ENCODE data around the gene SULT1E1.
"Not testable (repeated sequence)": the region's sequence is repeated elsewhere in the genome, so short reads cannot be mapped to it uniquely, and the experiment has no call there.

The SULT1E1 gene

GRCh38 chr4:69843301-69843700 is 16.6 kb downstream of the SULT1E1 start:
- DNase-seq (ENCODE audit: low spot score) = no peak

GRCh38 chr4:69838977-69839376 is 21.0 kb downstream of the SULT1E1 start:
- no peak for DNase-seq (ENCODE audit: low spot score)

GRCh38 chr4:69836287-69836686 is 23.7 kb downstream of the SULT1E1 start:
- no peak for DNase-seq (ENCODE audit: low spot score)

DNA sequence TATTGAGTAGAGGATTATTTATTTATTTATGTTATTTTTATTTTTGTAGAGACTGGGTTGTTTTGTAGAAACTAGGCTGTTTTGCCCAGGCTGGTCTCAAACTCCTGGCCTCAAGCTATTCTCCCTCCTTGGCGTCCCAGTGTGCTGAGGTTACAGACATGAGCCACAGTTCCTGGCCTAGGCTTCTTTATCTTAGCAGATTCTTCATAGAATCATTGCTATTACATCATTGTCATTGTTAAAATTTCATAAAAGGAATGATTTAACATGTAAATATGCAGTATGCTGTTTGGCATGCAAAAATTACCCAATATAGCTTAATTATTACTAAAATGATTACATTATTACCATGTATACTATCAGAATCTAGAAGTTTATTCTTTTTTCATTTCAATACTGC is 24.2 kb downstream of the SULT1E1 start:
- DNase-seq (ENCODE audit: low spot score) = no peak

- DNase-seq (ENCODE audit: low spot score) = no peak
These were observed 26.7 kb downstream of the SULT1E1 start for GRCh38 chr4:69833251-69833650.

DNA sequence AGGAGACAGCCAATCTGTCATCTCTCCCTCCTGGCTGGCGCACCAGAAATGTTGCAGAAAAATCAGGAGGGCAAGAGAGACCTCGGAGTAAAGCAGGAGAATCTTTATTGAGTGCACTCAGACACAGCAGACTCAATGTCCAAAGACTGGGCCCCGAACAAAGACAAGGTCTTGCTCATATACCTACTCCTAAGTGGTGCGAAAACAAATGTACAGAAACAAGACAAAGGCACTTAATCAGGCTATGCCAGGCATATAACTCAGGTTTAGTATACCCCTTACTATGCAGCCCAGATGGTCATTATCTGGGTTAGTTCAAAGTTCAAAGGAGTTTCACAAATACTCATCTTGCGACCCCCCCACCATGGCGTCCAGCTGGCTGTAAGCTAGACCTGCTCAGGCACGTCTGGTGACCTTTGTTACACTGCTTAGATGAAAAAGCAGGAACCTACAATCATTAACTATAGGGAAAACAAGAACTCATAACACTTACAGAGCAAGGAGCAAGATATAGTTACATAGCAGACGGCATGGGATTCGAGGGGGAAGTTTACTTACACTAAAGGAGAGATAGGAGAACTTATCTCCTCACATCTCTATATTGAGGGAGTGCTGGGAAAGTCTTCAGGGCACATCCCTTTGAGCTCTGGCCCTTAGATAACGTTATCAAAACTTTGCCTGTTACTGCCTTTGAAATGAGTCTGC is 27.5 kb downstream of the SULT1E1 start:
- no peak for DNase-seq (ENCODE audit: low spot score)

GRCh38 chr4:69831646-69832325 is 28.2 kb downstream of the SULT1E1 start:
- no peak for DNase-seq (ENCODE audit: low spot score)

DNA sequence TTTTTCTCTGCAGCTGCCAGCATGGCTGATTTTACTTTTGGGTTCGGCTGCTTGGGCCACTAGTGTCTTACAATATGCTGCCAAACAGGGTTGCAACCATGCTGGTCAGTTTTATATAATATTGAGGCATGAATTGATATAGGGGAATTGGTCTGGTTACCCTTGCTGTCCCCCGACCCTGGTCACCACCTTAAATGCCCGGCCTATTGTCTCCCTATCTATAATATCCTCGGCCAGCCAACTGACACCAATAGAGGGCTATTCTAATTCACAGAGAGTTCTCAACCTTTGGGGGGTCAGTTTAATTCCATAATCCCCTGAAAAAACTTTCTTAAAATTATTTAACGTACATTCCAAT is 28.7 kb downstream of the SULT1E1 start:
- DNase-seq (ENCODE audit: low spot score) = no peak

- DNase-seq (ENCODE audit: low spot score) = no peak
These were observed 29.2 kb downstream of the SULT1E1 start for GRCh38 chr4:69830560-69831269.

DNA sequence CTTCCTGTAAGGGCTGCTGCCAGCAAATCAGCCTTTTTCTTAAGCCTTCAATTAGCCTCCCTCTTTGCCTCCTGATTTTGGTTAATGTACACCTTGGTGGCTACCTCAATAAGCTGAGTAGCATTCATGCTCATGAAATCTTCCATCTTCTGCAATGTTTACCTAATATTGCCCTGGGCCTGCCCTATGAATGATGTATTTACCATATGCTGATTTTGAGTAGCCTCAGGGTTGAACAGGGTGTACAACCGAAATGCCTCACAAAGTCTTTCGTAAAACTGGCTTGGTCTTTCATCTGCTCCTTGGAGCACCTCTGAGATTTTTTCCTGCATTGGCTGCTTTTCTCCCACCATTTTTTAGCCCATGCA is 29.8 kb downstream of the SULT1E1 start:
- no peak for DNase-seq (ENCODE audit: low spot score)

- DNase-seq (ENCODE audit: low spot score) = no peak
These were observed 30.3 kb downstream of the SULT1E1 start for GRCh38 chr4:69829678-69830077.

GRCh38 chr4:69828828-69829227 is 31.1 kb downstream of the SULT1E1 start:
- no peak for DNase-seq (ENCODE audit: low spot score)

DNA sequence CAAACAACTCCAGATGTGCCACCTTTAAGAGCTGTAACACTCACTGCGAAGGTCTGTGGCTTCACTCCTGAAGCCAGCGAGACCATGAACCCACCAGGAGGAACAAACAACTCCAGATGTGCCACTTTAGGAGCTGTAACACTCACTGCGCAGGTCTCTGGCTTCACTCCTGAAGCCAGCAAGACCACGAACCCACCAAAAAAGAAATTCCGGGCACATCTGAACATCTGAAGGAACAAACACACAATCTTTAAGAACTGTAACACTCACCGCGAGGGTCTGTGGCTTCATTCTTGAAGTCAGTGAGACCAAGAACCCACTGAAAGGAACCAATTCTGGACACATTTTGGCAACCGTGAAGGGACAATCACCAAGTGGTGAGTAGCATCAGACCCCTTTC is 34.9 kb downstream of the SULT1E1 start:
- DNase-seq (ENCODE audit: low spot score) = not testable (repeated sequence)

GRCh38 chr4:69823481-69824186 is 36.3 kb downstream of the SULT1E1 start:
- no peak for DNase-seq (ENCODE audit: low spot score)

GRCh38 chr4:69823048-69823447 is 36.9 kb downstream of the SULT1E1 start:
- DNase-seq (ENCODE audit: low spot score) = no peak

- DNase-seq (ENCODE audit: low spot score) = no peak
These were observed 37.7 kb downstream of the SULT1E1 start for GRCh38 chr4:69822198-69822597.

DNA sequence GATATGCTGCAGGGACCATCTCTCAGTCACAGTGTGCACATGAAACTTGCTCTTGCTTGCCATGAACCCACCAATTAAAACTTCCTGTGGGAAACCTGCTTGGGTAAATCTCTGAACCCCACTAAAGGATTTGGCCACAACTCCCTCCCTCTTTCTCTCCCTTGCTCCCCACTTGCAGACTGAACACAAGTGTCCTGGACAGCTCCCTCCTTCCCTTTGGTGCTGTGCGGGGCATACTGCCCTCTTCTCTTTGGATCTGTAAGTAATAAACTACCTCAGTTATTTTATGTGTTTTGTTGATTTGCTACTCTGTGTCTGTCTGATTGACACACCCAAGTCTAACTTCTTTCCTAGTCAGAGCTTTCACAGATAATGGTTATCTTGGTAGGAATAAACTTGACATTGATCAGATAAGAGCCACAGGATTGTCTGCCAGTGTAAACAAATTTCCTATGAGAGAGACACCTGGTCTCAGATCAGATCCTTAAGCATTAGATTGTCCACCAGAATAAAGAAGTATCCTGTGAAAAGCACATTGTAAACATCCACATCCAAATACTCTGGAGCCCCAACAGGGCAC is 41.8 kb downstream of the SULT1E1 start:
- no peak for DNase-seq (ENCODE audit: low spot score)

- DNase-seq (ENCODE audit: low spot score) = no peak
These were observed 43.7 kb downstream of the SULT1E1 start for GRCh38 chr4:69816236-69816635.

- no peak for DNase-seq (ENCODE audit: low spot score)
These were observed 46.3 kb downstream of the SULT1E1 start for GRCh38 chr4:69813628-69814027.

- DNase-seq (ENCODE audit: low spot score) = no peak
These were observed 48.8 kb downstream of the SULT1E1 start for GRCh38 chr4:69811166-69811565.

GRCh38 chr4:69800599-69800998 is 59.3 kb downstream of the SULT1E1 start:
- DNase-seq (ENCODE audit: low spot score) = no peak

DNA sequence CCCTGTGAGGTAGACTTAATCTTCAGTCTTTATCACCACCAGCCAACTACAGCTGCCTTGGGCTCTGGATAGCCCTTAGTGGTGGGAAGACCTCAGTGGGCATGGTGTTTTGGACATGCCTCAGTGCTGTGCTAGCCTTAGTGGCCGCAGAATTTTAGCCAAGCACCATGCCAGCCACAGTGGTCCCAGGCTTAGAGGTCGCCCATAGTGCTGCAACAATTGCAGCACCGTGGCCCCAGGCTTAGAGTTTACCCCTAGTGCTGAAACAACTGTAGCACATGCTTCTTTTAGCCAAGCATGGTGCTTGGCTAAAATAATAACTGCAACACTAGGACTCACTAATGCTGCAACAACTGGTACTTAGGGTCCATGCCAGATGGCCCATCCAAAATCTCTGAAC is 60.6 kb downstream of the SULT1E1 start:
- DNase-seq (ENCODE audit: low spot score) = no peak

Data from left forelimb (tissue), 1 donor.